Nucleus accumbens (tissue), 56 donors: ENCODE data around the gene CEP72.

Experiments used
- DNase-seq, 56 donors: peaks; one replicate each; lab custom pipeline; 2025; lab: John Stamatoyannopoulos, UW

CEP72 gene

DNA sequence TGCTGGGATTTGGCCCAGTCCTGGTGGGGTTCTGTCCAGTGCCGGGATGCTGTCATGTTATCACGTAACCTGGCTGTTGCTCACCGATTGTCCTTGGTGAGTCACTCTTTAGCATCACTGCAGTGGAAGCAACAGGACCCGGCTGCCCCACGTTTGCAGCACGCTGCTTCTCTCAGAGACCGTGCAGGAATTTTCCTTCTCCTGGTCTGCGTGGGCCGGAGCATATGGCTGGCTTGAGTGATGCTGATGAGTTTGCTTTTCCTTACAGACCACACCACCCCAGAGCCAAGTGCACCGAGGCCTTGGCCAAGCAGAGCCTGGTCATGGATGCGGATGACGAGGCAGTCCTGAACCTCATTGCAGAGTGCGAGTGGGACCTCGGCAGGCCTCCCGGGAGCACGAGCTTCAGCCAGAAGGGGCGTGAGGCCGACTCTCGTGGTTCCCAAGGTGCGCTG, 21.4 kb downstream of the CEP72 start:
- no peak for DNase-seq

DNA sequence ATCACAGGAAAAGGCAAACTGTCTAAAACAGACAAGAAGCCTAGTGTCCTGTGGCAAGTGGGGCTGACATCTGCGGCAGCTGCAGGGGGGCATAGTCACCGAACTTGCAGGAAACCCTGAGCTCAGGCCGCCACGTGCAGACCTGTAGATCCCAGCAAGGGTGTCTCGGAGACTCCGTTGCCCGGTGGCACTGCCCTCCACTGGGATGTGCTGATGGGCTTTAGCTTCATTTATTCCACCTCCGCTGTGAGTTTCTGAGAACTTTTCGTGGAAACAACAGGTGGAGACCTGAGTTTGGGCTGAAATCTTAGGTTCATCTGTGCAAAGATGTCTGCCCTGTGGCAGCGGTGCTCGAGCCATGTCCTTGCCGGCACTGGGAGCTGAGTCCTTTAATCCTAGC, 22.1 kb downstream of the CEP72 start:
- DNase-seq = no peak

DNA sequence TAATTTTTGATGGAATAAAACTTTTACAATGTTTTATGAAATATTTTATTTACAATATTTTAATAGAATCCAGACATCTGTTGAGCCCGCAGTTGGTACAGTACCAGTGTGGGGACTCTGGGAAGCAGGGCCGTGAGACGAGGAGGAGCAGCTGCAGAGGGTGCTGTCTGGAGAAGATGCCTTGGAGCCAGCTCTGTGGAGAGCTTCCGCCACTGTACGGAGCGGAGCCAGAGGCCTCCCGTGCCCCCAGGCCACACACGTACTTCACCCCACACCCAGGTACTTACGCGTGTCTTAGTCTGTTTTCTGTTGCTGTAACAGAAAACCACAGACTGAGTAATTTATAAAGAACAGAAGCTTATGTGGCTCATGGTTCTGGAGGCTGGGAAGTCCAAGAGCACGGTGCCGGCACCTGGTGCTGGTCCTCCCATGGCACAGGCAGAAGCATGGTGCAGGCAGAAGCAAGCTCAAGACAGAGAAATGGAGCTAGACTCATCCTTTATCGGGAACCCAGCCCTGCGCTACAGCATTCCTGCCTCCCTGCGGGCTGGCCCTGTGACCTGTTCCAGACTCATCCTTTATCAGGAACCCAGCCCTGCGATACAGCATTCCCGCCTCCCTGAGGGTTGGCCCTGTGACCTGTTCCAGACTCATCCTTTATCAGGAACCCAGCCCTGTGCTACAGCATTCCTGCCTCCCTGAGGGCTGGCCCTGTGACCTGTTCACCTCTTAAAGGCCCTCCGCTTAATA, 23.3 kb downstream of the CEP72 start:
- DNase-seq = no peak

- DNase-seq = no peak
These were observed 24.8 kb downstream of the CEP72 start for GRCh38 chr5:636951-637350.

GRCh38 chr5:637581-638450, 25.7 kb downstream of the CEP72 start:
- no peak for DNase-seq

DNA sequence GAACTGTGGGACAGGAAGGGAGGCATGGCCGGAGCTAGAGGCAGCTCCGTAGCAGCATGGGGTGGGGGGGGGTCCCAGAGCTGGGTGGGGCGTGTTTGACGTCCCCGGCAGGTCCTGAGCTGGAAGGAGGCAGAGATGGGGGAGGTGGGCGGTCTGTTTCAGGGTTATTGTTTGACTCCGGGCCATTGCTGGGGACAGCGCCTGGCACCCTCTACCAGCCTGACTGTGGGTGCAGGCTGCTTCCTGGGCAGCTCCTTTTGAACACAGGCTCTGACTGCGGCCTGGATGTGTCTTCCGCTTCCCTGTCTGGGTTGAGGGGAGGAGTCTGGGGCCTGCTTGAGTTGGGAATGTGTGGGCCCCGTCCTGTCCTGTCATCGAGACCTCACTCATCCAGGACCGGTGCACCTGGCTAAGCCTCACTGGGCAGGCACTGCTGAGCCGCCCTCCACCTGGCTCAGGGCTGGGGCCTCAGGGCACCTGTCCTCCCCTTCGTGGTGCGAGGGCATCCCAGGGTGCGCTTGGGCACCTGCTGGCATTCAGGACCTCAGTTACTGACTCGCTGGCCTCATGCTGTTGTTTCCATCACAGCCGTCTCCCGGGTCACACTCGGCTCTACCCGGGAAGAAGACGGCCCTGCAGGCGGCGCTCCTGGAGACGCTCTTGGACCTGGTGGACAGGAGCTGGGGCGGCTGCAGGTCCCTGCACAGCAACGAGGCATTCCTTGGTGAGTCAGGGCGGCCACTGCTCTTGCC, 26.5 kb downstream of the CEP72 start:
- DNase-seq = no peak

DNA sequence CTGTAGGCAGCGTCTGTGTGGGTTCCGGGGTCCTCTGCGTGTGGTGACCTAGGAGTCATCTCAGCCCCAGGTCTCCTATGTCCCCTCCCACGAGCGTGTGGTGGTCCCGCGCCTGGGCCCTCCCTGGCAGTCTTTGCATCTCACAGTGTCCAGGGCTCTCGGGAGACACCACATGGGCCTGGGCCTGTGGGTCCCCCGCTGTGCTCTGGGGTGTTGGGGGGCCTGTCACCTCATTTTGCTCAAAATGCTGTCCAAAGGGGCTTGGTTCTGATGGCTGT, 27.1 kb downstream of the CEP72 start:
- no peak for DNase-seq

GRCh38 chr5:639584-640213, 27.6 kb downstream of the CEP72 start:
- no peak for DNase-seq

DNA sequence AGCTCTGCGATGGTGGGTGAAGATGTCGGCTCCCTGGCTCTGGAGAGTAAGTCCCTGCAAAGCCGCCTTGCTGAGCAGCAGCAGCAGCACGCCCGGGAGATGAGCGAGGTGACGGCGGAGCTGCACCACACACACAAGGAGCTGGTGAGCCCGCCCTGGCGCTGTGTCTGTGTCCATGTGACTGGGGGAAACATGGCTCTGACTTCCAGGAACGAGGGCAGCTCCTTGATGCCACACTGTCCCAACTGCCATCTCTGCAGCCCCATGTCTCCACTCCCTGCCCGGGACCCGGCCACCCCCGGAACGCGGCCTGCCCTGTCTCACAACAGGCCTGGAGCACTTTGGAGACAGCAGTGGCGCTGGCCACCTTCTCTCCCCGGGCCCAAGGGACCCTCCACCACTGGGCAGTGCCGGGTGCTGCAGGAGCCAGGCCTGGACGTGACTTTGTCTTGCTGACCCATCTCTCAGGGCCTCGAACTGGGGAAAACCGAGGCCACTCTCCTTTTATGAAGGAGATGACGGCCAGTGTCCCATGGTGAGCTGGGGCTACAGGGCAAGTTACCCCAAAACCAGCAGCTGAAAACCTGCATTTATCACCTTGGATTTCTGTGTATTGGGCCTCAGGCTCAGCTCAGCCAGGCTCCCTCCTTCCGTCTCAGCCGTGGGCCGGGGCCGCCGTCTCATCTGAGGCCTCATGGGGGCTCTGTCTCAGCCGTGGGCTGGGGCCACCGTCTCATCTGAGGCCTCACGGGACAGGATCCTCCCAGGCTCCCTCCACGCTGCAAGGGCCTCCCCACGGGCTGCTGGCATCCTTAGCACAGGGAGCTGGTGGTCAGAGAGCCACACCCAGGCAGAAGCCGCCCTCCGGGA, 28.6 kb downstream of the CEP72 start:
- DNase-seq = no peak

- DNase-seq = no peak
These were observed 29.2 kb downstream of the CEP72 start for GRCh38 chr5:641331-641765.

GRCh38 chr5:642481-642880, 30.3 kb downstream of the CEP72 start:
- DNase-seq = no peak

DNA sequence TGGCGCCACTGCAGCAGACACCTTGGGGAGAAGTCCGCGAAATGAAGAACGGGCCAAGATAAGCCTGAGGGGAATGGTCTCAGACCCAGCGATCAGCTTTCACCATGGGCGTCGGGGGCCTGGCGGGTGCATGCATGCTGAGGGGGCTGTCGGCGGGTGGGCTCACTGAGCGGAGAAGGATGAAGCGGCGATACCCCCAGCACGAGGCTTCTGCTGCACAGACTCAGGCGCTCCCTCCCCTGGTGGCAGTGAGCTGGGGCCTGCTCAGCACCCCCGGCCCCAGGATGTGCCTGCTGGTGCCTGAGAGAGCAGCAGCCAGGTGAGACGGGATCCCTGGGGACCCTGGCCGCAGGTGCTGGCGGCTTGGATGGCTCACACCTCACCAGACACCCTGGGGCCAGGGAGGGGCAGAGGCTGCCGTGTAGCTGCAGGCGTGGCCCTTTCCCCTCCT, 31.2 kb downstream of the CEP72 start:
- DNase-seq = no peak

- DNase-seq = no peak
These were observed 31.7 kb downstream of the CEP72 start for GRCh38 chr5:643811-644271.

DNA sequence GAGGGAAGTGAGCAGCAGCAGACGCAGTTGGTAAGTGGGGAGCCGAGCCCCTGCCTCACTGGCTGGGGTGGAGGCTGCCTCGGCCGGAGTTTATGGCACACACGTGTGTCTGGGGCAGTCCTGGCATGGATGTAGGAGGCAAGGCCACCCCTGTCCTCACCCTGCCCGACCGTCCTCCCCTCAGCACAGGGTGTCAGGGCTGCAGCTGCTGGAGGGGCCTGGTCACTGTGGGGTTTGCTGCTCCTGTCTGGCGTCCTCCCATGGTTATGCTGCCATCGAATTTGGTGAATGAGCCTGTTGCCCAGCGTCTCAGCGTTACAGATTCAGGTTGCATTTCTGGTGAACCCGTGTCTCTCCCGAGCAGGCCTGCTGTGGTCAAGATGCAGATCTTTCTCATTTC, 32.4 kb downstream of the CEP72 start:
- no peak for DNase-seq

DNA sequence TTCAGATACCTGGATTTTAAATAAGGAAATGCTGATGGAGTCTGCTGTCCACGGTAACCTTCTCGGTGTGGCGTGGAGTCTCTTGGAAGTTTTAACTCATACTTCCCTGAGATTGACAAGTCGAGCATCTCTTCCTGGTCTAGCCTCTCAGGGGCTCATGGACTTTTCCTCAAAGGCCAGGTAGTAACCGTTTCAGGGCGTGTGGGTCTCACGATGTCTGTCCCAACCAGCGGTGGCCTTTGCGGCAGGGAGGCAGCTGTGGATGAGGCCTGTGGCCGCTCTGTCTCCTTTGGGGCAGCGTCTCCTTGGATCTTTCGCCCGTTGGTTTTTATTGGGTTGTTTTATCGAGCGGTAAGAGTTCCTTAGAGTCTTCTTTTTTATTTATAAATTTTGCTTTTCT, 32.8 kb downstream of the CEP72 start:
- DNase-seq = no peak

DNA sequence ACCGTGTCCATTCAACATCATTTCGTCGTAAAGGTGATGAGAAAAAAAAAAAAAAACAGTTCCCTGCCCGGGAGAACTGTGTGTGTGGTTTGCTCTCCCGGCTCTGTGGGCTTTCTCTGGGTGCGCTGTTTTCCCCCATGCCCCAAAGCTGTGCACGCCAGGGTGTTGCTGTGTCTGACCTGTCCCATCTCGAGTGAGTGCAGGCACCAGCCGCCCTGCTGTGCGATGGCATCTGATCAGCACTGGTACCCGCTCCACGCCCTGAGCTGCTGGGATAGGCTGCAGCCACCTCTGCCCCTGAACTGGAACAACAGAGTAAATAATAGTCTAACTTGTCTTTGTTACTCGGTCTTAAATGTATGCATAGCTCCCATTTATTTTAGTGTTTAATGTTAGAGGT, 33.3 kb downstream of the CEP72 start:
- DNase-seq = no peak

DNA sequence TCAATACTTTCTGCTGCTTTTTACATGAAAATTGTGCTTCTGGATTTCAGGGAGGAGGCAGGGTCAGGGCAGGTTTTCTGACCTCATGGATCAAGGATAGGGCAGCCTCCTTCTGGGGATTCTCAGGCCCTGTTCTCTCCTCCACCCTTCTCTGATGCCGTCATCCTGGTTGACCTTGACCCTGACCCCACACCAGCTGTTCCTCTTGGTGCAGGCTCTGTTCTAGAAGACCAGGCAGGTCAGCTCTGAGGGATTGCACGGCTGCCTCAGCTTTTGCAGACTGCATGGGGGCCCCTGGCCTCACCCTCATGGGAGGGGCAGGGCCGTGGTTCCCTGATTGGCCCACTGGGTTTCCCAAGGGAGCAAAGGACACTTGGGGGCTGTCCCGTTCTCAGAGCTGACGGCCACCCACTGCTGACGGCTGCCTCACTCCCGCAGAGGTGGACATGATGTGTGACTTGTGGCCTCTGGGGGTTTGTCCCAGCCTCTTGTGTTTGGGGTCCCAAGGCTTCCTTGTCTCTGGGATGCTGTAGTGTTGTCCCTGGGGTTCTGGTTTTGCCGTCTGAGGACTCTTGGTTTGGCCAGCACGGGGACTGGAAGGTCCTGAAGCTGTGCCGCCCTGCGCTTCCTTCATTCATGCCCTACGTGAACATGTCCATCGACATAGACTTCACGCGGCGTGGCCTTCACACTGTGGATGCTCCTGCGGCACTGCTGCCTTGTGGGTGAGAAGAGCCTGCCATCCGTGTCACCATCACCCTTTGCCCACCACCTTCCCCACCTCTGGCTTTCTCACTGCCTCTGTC, 34.5 kb downstream of the CEP72 start:
- no peak for DNase-seq

DNA sequence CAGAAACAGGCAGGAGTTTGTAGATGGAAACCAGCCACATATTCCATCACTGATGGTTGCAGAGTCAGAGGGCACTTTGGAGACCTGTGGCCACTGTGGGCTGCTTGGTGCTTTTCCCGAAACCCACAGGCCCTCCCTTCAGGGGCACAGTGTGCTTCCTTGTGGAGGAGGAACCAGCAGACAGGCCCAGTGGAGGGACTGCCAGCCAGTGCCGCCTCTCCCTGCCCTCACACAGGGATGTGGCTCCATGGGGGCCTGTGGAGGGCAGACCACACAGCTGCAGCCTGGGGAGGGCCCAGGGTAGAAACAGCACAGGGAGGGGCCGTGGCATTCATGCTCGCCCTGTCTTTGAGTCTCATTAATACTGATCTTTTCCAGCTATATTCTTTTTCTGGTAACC, 35.2 kb downstream of the CEP72 start:
- DNase-seq = no peak

DNA sequence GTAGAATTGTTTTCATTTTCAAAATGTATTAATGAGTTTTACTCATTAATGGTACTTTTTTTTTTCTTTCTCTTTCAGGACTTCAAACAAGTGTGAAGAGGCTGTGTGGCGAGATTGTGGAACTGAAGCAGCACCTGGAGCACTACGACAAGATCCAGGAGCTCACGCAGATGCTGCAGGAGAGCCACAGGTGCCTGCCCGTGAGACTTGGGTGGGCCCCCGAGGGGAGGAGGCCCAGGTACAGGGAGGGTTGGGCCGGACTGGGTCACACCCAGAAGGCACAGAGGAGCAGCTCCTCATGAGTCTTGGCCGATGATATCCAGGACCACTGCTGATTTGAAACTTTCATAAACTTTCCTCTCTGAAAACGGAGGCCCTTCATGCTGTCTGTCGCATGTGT, 35.6 kb downstream of the CEP72 start:
- no peak for DNase-seq
